Panc1 (cell line): ENCODE results near the gene TESK2. TPM values are rescaled to one million over a fixed set of nuclear protein-coding genes. Genes with fewer than 3 reads are reported as not detected.

Experiments used
- ATAC-seq: fragments of 200-7000 bp; cut with Tn5 transposase; 2 replicates; pipeline ENCODE4 v1.9.1; 2020; ENCODE audit warnings: mild to moderate bottlenecking, moderate library complexity
- BruUV-seq: library from RNA; stranded (reverse); fragments of 400-500 nt; replicated peaks from 2 replicates; lab custom pipeline; 2021; lab: Mats Ljungman, UMichigan
- CTCF ChIA-PET: fragments of 300-600 bp; sonication (Branson Sonifier 250); formaldehyde crosslinking; loops from one replicate; lab custom pipeline; 2022; ENCODE audit warnings: antibody characterized with exemption; lab: Charles Lee
- POLR2A ChIA-PET: fragments of 300-600 bp; sonication (Branson Sonifier 250); formaldehyde crosslinking; loops from one replicate; lab custom pipeline; 2022; ENCODE audit warnings: antibody characterized with exemption; lab: Charles Lee
- DNase-seq: peaks from one replicate; pipeline ENCODE4 v3.0.0-alpha.2; 2010; ENCODE audit warnings: low read depth, low spot score
- H3K27ac ChIP-seq: 2 replicates; pipeline ENCODE4 v1.5.1; 2011; ENCODE audit warnings: mild to moderate bottlenecking, low read length, inconsistent platforms
- H3K27me3 ChIP-seq: fragments of 200-500 bp; sonication (Bioruptor generic); 2 replicates; pipeline ENCODE4 v1.6.0; 2014; ENCODE audit warnings: low read length, inconsistent platforms; ENCODE audit not compliant: control insufficient read depth, insufficient read depth
- H3K36me3 ChIP-seq: fragments of 200-500 bp; sonication (Bioruptor generic); 2 replicates; pipeline ENCODE4 v1.5.1; 2014; ENCODE audit warnings: inconsistent platforms, mild to moderate bottlenecking, low read length, moderate library complexity; ENCODE audit not compliant: control insufficient read depth, insufficient read depth
- H3K4me1 ChIP-seq: 2 replicates; pipeline ENCODE4 v1.5.1; 2011; ENCODE audit warnings: inconsistent platforms, mild to moderate bottlenecking, low read length, moderate library complexity; ENCODE audit not compliant: control insufficient read depth, insufficient read depth
- H3K4me3 ChIP-seq, 2 experiments: 2 replicates each; pipeline ENCODE4 v1.5.1; 2011 to 2012; ENCODE audit warnings: low read depth in 2 of 2, low read length in 2 of 2, mild to moderate bottlenecking in 2 of 2, inconsistent platforms in 1 of 2, moderate library complexity in 1 of 2
- H3K9me3 ChIP-seq: fragments of 200-500 bp; sonication (Bioruptor generic); 2 replicates; pipeline ENCODE4 v1.5.1; 2014; ENCODE audit warnings: low read depth, mild to moderate bottlenecking, inconsistent platforms, low read length, moderate library complexity; ENCODE audit not compliant: control insufficient read depth, insufficient read depth
- POLR2AphosphoS5 ChIP-seq: IDR thresholded peaks from 2 replicates; pipeline ENCODE4 v1.6.1; 2012; ENCODE audit warnings: mild to moderate bottlenecking, low read depth, low read length, moderate library complexity
- SIN3A ChIP-seq: IDR thresholded peaks from 2 replicates; pipeline ENCODE4 v1.6.1; 2012; ENCODE audit warnings: low read depth, mild to moderate bottlenecking, low read length, moderate library complexity, borderline replicate concordance; ENCODE audit not compliant: insufficient read depth
- TCF7L2 ChIP-seq: IDR thresholded peaks from 2 replicates; pipeline ENCODE4 v1.6.1; 2011; ENCODE audit warnings: mild to moderate bottlenecking, low read depth, low read length, inconsistent platforms
- in situ Hi-C: cut with HindIII; loops from 2 replicates; pipeline ENCODE4 v1.10.0; 2016; ENCODE audit warnings: low sequenced_read_pairs, low pct_unique_long_range_greater_than_20kb
- intact Hi-C: fragments of 100-400 bp; cut with micrococcal nuclease; formaldehyde crosslinking; loops from one replicate; pipeline ENCODE4 v1.10.0; 2022; ENCODE audit not compliant: unreplicated experiment
- total RNA-seq: library from RNA; stranded (reverse); gene quantifications from one replicate; pipeline ENCODE4 v1.2.1, GENCODE V29; 2021; ENCODE audit not compliant: unreplicated experiment
- TF ChIP-seq, protein P1 (sequence below): fragments of 450-650 bp; IDR thresholded peaks from 2 replicates; pipeline ENCODE4 v1.5.1; 2017; ENCODE audit warnings: mild to moderate bottlenecking
- TF ChIP-seq, protein P2 (sequence below), 2 experiments: IDR thresholded peaks; 2 replicates each; pipeline ENCODE4 v1.6.1; 2011 to 2012; ENCODE audit warnings: low read depth in 2 of 2, control low read depth in 1 of 2, low read length in 1 of 2, mild to moderate bottlenecking in 1 of 2, moderate library complexity in 1 of 2; ENCODE audit not compliant: insufficient read depth in 1 of 2

The TESK2 gene
- total RNA-seq, 1 experiment from 2014 or later = 3.3 TPM

DNA sequence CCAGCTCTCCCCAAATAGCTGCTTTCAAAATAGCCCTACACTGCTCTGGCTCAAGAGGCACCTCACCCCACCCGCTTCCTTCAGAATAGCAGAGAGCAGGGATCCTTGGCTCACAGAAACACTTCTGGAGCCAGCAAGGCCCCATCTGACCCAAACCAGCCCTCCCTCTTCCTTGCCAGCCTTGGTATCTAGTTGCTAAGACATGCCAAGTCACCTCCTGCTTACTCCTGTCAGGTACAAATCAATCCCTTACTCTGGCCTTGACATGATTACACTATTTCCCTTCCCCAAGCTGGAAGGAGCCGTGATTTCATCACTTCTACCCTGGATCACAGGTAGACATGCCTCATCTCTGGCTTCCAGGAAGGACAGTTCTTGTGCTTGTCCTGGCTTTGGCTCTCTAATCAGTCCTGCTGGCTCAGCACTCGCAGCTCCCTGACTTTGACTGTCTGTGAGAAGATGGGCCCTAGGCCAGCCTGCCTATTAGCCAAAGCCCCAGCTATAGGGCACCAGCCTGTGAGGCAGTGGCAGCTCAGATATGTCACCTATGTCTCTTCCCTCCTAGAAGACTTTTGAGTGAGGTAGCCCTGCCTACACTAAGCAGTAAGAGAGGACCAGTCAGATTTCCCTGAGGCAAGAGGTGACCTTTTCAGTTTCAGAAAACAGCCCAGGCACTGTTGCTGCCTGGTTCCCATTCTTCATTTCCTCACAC, 141.8 kb downstream of the TESK2 start:
- no peak overlapping the region for H3K4me3 ChIP-seq
- TF ChIP-seq POLR2AphosphoS5 = no peak
- TF ChIP-seq TCF7L2 = no peak
- TF ChIP-seq, protein P1, sequence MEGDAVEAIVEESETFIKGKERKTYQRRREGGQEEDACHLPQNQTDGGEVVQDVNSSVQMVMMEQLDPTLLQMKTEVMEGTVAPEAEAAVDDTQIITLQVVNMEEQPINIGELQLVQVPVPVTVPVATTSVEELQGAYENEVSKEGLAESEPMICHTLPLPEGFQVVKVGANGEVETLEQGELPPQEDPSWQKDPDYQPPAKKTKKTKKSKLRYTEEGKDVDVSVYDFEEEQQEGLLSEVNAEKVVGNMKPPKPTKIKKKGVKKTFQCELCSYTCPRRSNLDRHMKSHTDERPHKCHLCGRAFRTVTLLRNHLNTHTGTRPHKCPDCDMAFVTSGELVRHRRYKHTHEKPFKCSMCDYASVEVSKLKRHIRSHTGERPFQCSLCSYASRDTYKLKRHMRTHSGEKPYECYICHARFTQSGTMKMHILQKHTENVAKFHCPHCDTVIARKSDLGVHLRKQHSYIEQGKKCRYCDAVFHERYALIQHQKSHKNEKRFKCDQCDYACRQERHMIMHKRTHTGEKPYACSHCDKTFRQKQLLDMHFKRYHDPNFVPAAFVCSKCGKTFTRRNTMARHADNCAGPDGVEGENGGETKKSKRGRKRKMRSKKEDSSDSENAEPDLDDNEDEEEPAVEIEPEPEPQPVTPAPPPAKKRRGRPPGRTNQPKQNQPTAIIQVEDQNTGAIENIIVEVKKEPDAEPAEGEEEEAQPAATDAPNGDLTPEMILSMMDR = no peak
- TF ChIP-seq, protein P2, sequence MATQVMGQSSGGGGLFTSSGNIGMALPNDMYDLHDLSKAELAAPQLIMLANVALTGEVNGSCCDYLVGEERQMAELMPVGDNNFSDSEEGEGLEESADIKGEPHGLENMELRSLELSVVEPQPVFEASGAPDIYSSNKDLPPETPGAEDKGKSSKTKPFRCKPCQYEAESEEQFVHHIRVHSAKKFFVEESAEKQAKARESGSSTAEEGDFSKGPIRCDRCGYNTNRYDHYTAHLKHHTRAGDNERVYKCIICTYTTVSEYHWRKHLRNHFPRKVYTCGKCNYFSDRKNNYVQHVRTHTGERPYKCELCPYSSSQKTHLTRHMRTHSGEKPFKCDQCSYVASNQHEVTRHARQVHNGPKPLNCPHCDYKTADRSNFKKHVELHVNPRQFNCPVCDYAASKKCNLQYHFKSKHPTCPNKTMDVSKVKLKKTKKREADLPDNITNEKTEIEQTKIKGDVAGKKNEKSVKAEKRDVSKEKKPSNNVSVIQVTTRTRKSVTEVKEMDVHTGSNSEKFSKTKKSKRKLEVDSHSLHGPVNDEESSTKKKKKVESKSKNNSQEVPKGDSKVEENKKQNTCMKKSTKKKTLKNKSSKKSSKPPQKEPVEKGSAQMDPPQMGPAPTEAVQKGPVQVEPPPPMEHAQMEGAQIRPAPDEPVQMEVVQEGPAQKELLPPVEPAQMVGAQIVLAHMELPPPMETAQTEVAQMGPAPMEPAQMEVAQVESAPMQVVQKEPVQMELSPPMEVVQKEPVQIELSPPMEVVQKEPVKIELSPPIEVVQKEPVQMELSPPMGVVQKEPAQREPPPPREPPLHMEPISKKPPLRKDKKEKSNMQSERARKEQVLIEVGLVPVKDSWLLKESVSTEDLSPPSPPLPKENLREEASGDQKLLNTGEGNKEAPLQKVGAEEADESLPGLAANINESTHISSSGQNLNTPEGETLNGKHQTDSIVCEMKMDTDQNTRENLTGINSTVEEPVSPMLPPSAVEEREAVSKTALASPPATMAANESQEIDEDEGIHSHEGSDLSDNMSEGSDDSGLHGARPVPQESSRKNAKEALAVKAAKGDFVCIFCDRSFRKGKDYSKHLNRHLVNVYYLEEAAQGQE (IDR thresholded peaks at IDR 0.05; ENCODE audit: insufficient read depth in 1 of 2, low read depth in 2 of 2, low read length in 1 of 2) = no peak
- H3K36me3 ChIP-seq = no peaks in the 10 kb centered on the region
- no peaks in the 10 kb centered on the region for H3K4me1 ChIP-seq
- DNase-seq (no peak), ATAC-seq (no peak)
- in situ Hi-C loops = no loop called here
- ChIA-PET POLR2A (no interaction called here), CTCF (no interaction called here)
- H3K9me3 ChIP-seq = no peaks in the 10 kb centered on the region
- H3K27ac ChIP-seq = no peak overlapping the region
- H3K27me3 ChIP-seq = no peaks in the 10 kb centered on the region
- no TSS peak for BruUV-seq
- intact Hi-C loops = no loop called here

DNA sequence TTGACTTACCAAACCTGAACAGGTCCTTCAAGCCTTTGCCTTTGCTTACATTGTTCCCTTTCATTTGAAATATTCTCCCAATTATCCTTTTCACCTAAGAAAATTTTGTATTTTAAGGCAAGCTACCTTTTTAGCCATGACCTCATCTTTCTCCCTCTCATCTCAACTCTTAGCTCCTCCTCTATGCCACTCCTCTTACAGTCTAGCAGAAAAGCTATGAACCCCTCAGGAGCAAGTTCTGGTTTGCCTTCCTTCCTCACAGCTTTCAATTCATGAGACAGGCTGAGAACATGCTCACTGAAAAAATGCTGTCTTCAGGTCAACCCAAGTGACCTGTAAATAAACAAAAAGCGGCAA, 142.4 kb downstream of the TESK2 start:
- intact Hi-C loops (no loop called here), in situ Hi-C loops (no loop called here)
- H3K4me1 ChIP-seq = no peaks in the 10 kb centered on the region
- ATAC-seq (no peak), DNase-seq (no peak)
- H3K27ac ChIP-seq = no peak overlapping the region
- H3K27me3 ChIP-seq = no peaks in the 10 kb centered on the region
- H3K4me3 ChIP-seq = no peak overlapping the region
- POLR2A ChIA-PET = interaction anchor here (1.0 to 2.0 kb wide), 2 partner anchors 8 to 9 kb away, joined by 4 to 7 read pairs; partner anchors contain the start of genes MUTYH and TOE1
- CTCF ChIA-PET = no interaction called here
- no TSS peak for BruUV-seq
- H3K36me3 ChIP-seq = peaks cover 5% of the 10 kb centered on the region; the same call in 1 of the 2 replicates
- TF ChIP-seq POLR2AphosphoS5 (no peak), SIN3A (no peak), TCF7L2 (no peak)
- TF ChIP-seq, protein P2 (IDR thresholded peaks at IDR 0.05; ENCODE audit: insufficient read depth in 1 of 2, low read depth in 2 of 2, low read length in 1 of 2) = no peak
- TF ChIP-seq, protein P1 = no peak
- no peaks in the 10 kb centered on the region for H3K9me3 ChIP-seq
